C4-2B (cell line): ENCODE results near the gene OAS1.

Experiments
- CTCF ChIP-seq: fragments of 450-650 bp; conservative IDR thresholded peaks from 2 replicates; pipeline ENCODE4 v1.5.1; 2017; ENCODE audit warnings: mild to moderate bottlenecking
- ZFX ChIP-seq: fragments of 450-650 bp; IDR thresholded peaks from 2 replicates; pipeline ENCODE4 v1.6.1; 2017

- TF ChIP-seq CTCF (no peak), ZFX (no peak)
Observed at GRCh38 chr12:112862636-112863290, 44.0 kb upstream of the OAS1 start.
